HK-2 (cell line): ENCODE results near the gene CYSRT1.
"Not testable (repeated sequence)": the region's sequence is repeated elsewhere in the genome, so short reads cannot be mapped to it uniquely, and the experiment has no call there.

Experiments
- DNase-seq: peaks from one replicate; pipeline ENCODE4 v3.0.0-alpha.2; 2018; ENCODE audit not compliant: unreplicated experiment

Gene CYSRT1

GRCh38 chr9:137237759-137238726 is 13.1 kb downstream of the CYSRT1 start:
- DNase-seq: no peak

- not testable (repeated sequence) for DNase-seq
Observed at GRCh38 chr9:137239541-137240200, 14.7 kb downstream of the CYSRT1 start.

- DNase-seq: peak; percentile 70
Observed at GRCh38 chr9:137240318-137240840, 15.4 kb downstream of the CYSRT1 start.

GRCh38 chr9:137240841-137241489 is 16.0 kb downstream of the CYSRT1 start, which contains the start of gene TUBB4B:
Gene TUBB4B (plus strand): TSS chr9:137241287. CDS start chr9:137241361, 74 bp downstream.
- peak; percentile 99 for DNase-seq

- peak; percentile 62 for DNase-seq
Observed at GRCh38 chr9:137241490-137242268, 16.7 kb downstream of the CYSRT1 start.

- DNase-seq: no peak
Observed at GRCh38 chr9:137242269-137243203, 17.6 kb downstream of the CYSRT1 start.

GRCh38 chr9:137243266-137243625 is 18.3 kb downstream of the CYSRT1 start:
- not testable (repeated sequence) for DNase-seq

GRCh38 chr9:137243626-137244485 is 18.9 kb downstream of the CYSRT1 start:
- peak; percentile 66 for DNase-seq

DNA sequence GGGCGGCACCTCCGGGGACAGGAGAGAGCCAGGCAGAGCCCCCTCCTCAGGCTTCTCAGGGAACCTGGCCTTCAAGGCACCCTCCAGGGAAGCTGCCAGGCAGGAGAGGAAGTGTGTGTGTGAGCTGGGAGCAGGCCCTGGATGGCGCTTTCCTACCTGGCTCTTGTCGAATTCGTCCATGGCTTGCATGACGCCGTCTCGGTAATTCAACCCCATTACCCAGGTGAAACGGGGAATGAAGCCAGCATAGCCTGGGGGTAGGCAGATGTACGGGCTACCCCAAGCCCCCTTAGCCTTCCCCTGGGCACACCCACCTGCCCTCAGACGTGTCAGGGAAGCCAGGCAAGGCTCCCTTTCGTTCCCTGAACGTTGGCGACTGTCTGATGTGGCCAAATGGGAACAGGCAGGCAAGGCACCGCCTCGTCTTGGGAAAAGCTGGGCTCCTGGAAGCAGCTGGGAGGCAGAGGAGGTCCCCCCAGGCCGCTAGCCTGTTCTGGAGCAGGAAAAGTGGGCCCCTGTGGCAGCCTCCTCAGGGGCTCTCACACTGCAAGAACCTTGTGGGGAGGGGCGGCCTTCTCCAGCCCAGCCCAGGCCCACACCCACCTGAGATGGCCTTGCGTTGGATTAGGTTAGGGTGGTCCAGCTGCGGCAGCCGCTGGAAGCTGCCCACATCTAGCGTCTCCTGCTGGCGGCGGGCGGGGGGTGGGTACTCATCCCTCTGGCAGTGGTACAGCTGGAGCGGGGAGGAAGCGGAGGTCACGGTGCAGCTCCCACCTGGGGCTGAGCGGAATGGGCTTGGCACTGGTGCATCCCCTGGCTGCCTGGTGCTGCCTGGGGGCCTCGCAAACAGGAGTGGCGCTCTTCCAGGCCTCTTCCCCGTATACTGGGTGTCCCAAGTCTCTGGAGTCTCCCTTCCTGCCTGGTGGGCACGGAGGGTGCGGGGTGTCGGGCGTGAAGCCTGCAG is 19.8 kb downstream of the CYSRT1 start:
- no peak for DNase-seq

DNA sequence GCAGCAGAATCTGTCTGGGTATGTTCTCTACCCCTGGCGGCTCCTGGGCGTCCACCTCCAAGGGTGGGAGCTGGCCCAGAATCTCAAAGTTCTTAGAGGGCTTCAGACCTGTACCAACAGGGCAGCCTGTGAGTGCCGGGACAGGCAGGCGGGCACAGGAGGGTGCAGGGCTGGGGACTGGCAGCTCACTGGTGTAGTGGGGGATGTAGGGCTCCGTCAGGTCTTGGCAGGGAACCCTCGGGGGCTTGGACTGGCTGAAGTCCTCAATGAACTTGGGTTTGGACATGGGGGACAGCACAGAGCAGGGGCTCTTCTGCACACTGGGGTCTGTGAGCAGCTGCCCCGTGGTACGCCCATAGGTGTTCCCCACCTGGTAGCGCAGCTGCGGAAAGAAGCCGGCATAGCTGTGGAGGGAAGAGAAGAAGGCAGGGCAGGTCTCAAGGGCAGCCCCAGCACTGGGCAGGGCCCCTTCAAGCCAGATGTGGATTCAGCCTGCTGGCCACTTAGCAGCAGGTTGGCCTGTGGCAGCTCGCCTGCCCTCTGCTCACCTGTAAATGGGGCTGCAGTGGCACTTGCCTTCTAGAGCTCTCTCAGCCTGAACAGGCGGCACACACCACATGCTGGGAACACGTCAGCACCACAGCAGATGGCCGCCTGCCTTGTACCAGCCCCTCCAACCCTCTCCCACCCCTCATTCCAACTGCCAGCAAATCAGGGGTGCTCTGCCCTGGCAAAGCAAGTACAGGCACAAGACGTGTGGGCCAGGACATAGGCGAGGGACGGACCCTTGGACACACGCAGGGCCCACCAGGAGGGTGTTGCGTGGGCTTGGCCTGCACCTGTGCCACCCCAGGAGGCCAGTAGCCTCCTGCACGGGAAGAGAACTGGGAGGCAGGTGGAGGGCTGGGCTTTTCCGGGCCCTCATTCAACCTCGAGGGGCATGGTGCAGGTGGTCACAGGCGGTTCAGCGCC is 20.8 kb downstream of the CYSRT1 start:
- no peak for DNase-seq

- no peak for DNase-seq
Observed at GRCh38 chr9:137247135-137247915, 22.4 kb downstream of the CYSRT1 start.

DNA sequence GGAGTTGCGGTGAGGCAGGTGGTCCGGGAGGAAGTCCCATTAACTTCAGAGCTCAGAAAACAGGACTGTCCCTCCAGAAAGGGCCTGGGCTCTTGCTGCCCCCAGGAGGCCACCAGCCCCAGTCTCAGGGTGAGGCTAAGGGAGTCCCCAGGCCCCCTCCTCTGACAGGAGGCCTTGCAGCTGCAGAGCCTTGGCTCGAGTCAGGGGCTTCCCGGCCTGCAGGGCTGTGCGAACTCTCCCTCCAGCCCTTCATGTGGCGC is 22.9 kb downstream of the CYSRT1 start:
- DNase-seq: no peak

GRCh38 chr9:137250329-137251193 is 25.6 kb downstream of the CYSRT1 start:
- DNase-seq: no peak

DNA sequence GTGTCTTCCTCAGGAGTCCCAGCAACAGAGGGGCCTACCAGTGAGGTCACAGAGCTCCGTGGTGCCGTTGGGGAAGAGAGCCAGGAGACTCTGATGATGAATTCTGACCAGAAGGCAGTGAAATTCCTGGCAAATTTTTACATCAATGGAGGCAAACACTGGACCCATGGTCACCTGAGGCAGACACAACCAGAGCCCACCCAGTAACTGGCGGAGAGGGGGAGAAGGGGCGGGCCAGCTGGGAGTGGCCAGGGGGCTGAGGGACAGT is 26.2 kb downstream of the CYSRT1 start, which contains the start of gene STPG3:
STPG3 (plus strand) TSS at position 93 of the 268 bp plus-strand sequence; CDS start at position 94, 1 bp downstream.
- no peak for DNase-seq

DNA sequence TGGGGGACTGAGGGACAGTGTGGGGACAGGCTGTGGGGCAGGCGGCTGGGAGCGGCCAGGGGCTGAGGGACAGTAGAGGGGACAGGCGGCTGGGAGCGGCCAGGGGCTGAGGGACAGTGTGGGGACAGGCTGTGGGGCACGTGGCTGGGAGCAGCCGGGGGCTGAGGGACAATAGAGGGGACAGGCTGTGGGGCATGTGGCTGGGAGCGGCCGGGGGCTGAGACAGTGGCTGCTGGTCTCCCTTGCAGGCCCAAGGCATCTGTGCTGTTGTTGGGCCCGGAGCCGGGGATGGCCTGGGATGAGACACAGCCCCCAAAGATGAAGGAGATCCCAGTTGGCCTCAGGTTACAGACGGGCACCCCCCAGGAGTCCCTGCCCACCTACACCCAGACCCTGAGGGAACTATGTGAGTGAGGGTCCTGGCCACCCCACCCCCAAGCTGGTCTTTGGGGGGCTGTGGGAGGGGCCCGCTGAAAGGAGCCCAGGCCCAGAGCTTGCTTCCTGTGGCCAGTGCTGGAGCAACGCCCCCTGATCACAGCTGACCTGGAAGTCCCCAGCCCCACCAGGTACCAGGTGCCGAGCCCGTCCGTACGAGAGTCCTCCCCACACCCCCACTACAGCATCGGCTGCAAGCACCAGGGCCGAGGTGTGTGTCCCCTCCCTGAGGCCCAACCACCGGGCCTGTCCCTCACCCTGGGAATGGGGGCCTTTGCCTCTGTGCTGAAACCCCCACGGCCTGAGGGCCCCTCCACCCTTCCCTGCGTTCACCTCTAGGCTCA is 26.7 kb downstream of the CYSRT1 start:
- DNase-seq: no peak
